BLaER1 (cell line): ENCODE results near the gene PHF14.
"Not testable (repeated sequence)": the region's sequence is repeated elsewhere in the genome, so short reads cannot be mapped to it uniquely, and the experiment has no call there.

ENCODE experiments used
- H3K27ac ChIP-seq: shearing (Covaris generic); formaldehyde crosslinking; 2 replicates; pipeline ENCODE4 v1.8.1; 2022
- H3K27me3 ChIP-seq: shearing (Covaris generic); formaldehyde crosslinking; 2 replicates; pipeline ENCODE4 v1.8.1; 2022
- H3K36me3 ChIP-seq: shearing (Covaris generic); formaldehyde crosslinking; 2 replicates; pipeline ENCODE4 v1.8.1; 2022
- H3K4me1 ChIP-seq: shearing (Covaris generic); formaldehyde crosslinking; 2 replicates; pipeline ENCODE4 v1.8.1; 2022
- H3K4me2 ChIP-seq: shearing (Covaris generic); formaldehyde crosslinking; 2 replicates; pipeline ENCODE4 v1.8.1; 2022
- H3K4me3 ChIP-seq: shearing (Covaris generic); formaldehyde crosslinking; 2 replicates; pipeline ENCODE4 v1.8.1; 2022
- H3K9ac ChIP-seq: shearing (Covaris generic); formaldehyde crosslinking; 2 replicates; pipeline ENCODE4 v1.8.1; 2022
- H3K9me3 ChIP-seq: shearing (Covaris generic); formaldehyde crosslinking; 2 replicates; pipeline ENCODE4 v1.8.1; 2022
- H4K20me1 ChIP-seq: shearing (Covaris generic); formaldehyde crosslinking; 2 replicates; pipeline ENCODE4 v1.8.1; 2022
- Cebpa-rat ChIP-seq: shearing (Covaris generic); IDR thresholded peaks from 2 replicates; pipeline ENCODE4 v1.8.1; 2022

PHF14 gene

DNA sequence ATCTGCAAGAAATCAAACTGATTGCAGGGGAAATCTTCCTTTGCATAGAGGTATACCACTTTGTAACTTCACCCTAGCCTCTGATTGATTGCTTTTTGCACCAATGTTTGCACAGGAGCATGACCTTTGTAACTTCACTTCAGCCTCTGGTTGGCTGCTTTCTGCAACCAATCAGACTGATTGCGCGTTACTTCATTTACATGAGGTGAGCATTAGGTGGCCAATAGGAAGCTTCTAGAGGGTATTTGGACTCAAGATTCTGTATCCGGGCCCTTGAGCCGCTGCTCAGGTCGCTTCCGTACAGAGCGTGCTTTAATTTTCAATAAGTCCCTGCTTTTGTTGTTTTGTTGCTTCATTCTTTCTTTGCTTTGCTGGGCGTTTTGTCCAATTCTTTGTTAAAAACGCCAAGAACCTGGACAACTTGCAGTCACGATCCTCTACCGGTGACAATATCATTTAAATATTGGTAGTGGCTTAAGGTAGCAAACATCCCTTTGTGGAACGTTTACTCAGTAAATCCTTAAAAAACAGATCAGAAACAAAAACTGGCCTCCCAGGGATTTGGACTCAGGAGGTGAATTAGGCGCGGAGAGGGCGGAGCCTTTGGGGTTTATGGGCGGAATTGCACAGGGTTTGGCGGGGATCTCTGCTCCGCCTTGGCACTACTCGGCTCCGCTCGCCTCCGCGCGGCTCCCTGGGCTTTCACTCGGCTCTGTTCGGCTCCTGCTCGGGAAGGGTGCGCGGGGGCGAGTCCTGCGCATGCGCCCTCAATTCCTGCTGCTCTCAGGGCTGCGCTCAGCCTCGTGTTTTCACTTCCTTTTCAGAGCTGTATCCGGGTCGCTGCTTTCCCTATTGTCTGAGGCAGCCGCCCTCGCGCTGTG is at the start of gene PHF14:
TSS of gene PHF14 (plus strand) at position 812 of the 881 bp plus-strand sequence. CDS start 452 bp downstream, outside the sequence.
- Histone ChIP-seq H3K9me3 (peaks cover under 1% of the 10 kb centered on the region; the same call in 1 of the 2 replicates), H3K4me1 (peaks cover 29% of the 10 kb centered on the region), H3K9ac (peak within 1 kb of the TSS; percentile 97), H4K20me1 (peaks cover under 1% of the 10 kb centered on the region; the same call in 1 of the 2 replicates), H3K27me3 (no peaks in the 10 kb centered on the region), H3K27ac (peak within 1 kb of the TSS; percentile 94), H3K36me3 (peaks cover 22% of the 10 kb centered on the region; the same call in 1 of the 2 replicates), H3K4me2 (peak within 1 kb of the TSS; percentile 87), H3K4me3 (peak within 1 kb of the TSS; percentile 83)
- TF ChIP-seq Cebpa-rat: no peak

DNA sequence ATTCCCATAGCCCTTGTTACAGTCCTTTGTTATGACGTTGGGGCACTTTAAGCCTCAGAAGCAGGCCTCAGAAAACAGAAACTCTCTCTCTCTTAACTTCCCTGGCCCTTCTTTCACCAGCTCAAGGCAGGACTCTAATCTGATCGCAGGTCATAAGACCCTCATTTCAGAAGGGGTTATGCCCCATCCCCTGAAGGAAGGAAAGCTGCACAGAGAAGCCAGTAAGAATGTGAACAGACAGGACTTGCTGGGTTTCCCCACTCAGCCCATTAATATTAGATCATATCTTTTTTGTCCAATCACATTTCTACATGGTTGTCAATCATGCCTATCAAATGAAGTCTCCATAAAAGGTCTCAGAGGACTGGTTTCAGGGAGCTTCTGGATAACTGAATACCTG is 49.3 kb upstream of the PHF14 start:
- H3K36me3 ChIP-seq: no peaks in the 10 kb centered on the region
- no peak overlapping the region for H3K9ac ChIP-seq
- no peaks in the 10 kb centered on the region for H4K20me1 ChIP-seq
- no peak overlapping the region for H3K4me2 ChIP-seq
- no peaks in the 10 kb centered on the region for H3K4me1 ChIP-seq
- H3K27me3 ChIP-seq: no peaks in the 10 kb centered on the region
- no peak overlapping the region for H3K4me3 ChIP-seq
- H3K9me3 ChIP-seq: no peaks in the 10 kb centered on the region
- no peak for TF ChIP-seq Cebpa-rat
- H3K27ac ChIP-seq: no peak overlapping the region

GRCh38 chr7:10928203-10928602 is 45.5 kb upstream of the PHF14 start:
- not testable (repeated sequence) for H3K4me3 ChIP-seq, H3K4me1 ChIP-seq, H4K20me1 ChIP-seq, H3K9ac ChIP-seq, H3K27me3 ChIP-seq, H3K4me2 ChIP-seq, H3K9me3 ChIP-seq, H3K27ac ChIP-seq
- H3K36me3 ChIP-seq: peaks cover 31% of the 10 kb centered on the region

GRCh38 chr7:10930551-10930950 is 43.1 kb upstream of the PHF14 start:
- TF ChIP-seq Cebpa-rat: no peak
- Histone ChIP-seq H3K4me1 (no peaks in the 10 kb centered on the region), H4K20me1 (peaks cover 18% of the 10 kb centered on the region), H3K4me3 (no peak overlapping the region), H3K9me3 (no peaks in the 10 kb centered on the region), H3K36me3 (peaks cover 44% of the 10 kb centered on the region), H3K27me3 (no peaks in the 10 kb centered on the region), H3K4me2 (no peak overlapping the region), H3K27ac (no peak overlapping the region), H3K9ac (no peak overlapping the region)

DNA sequence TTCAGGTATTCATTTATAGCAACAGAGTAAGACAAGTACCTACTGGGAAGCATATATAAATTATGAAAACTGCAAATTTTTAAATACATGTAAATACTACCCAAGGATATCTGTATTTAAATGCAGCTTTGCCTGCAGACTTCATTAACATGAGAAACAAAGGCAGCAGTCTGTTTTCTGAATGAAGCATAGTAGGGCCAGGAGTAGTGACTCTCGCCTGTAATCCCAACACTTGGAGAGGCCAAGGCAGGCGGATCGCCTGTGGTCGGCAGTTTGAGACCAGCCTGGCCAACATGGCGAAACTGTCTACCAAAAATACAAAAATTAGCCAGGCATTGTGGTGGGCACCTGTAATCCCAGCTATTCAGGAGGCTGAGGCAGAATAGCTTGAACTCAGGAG is 42.5 kb upstream of the PHF14 start:
- Histone ChIP-seq H3K9me3 (no peaks in the 10 kb centered on the region), H4K20me1 (peaks cover 22% of the 10 kb centered on the region), H3K9ac (no peak overlapping the region), H3K4me1 (no peaks in the 10 kb centered on the region), H3K27ac (no peak overlapping the region), H3K4me3 (no peak overlapping the region), H3K36me3 (peaks cover 50% of the 10 kb centered on the region), H3K4me2 (no peak overlapping the region), H3K27me3 (no peaks in the 10 kb centered on the region)
- no peak for TF ChIP-seq Cebpa-rat

DNA sequence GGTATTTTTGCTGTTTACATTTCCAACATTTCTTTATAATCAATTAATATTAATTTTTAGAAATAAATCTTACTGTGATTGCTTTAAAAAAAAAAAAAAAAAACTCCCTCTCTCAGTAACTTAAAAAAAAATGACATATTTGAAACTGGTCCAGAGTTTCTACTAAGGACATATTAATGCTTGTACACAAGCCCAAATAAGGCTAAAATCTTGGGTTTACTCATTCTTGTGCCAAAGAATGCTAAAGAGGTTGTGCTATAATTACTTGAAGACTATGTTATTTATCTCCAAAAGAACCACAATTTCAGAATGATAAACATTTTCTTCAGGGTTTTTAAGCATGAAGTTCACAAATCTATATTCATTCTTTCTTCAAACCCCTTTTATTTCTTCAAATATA is 39.4 kb upstream of the PHF14 start:
- no peak for TF ChIP-seq Cebpa-rat
- H3K4me2 ChIP-seq: no peak overlapping the region
- no peak overlapping the region for H3K9ac ChIP-seq
- H4K20me1 ChIP-seq: peaks cover 43% of the 10 kb centered on the region
- no peaks in the 10 kb centered on the region for H3K27me3 ChIP-seq
- H3K4me1 ChIP-seq: peaks cover 16% of the 10 kb centered on the region
- H3K9me3 ChIP-seq: no peaks in the 10 kb centered on the region
- no peak overlapping the region for H3K27ac ChIP-seq
- no peak overlapping the region for H3K4me3 ChIP-seq
- H3K36me3 ChIP-seq: peaks cover 65% of the 10 kb centered on the region

DNA sequence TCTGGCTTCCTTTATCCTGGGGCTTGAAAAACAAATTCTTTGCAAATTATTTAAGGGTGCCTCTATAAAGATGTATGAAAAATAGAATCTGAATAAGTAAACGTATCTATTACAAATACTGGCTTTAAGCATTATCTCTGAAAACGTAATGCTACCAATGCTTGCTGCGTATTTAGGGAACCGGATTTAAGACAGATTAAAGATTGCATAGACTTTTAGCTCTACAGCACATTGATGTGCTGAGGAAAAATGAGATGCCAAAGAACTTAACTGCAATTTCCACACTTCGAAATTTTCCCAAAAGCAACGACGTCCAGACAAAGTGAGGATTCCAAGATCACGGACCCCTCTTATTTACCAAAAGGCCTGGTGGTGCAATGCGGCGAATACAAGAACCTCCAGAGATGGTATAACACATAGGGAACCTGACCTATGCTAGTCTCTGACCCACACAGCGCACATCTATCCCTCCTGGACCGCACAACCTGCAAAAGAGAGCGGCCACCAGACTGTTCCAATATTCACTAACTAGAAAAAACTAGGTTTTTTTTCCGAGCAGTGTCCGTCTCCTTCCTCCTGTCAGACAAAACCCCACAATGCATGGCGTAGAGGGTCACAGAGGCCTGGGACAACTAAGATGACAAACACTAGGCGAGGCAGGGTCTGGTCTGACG is 34.3 kb upstream of the PHF14 start:
- Histone ChIP-seq H3K4me2 (peak overlapping the region; percentile 84), H3K27me3 (no peaks in the 10 kb centered on the region), H3K4me3 (peak overlapping the region; percentile 89), H3K4me1 (peaks cover 35% of the 10 kb centered on the region), H3K9ac (peak overlapping the region; percentile 98), H4K20me1 (peaks cover 36% of the 10 kb centered on the region), H3K36me3 (peaks cover 29% of the 10 kb centered on the region), H3K27ac (peak overlapping the region; percentile 99), H3K9me3 (no peaks in the 10 kb centered on the region)
- no peak for TF ChIP-seq Cebpa-rat

DNA sequence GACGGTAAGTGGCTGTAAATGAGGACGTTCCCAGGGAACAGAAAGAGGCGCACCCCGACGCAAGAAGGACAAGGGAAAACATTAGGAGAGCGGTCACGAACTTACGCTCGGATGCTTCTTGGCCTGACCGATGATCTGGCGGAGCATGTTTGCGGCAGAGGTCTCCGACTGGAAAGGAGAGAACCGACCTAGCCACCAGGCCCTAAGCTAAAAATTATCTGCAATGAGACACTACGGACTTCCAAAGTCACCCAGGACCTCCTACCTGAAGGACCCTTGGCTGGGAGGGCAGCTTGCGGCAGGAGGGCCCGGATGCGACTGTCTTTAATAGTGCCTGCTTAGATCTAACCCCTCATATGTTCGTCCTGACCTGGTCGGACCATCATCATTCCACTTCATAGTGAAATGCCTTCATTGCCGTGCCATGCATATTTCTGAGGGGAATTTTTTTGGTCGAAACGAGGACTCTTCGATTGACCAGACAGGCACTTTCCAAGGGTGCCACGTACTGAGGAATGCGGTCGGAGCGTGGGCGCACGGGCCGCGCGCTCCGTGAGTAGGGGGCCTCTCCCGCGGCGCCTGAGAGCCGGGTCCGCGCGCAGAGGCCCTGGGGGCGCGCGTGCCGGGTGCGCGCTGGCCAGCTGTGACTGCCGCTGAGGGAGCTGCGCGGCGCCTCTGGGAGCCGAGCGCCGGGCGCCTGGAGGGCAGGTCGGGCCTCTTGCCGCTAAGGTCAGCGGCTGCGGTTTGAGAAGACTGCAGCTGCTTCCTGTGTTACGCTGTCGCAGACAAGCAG is 33.6 kb upstream of the PHF14 start:
- Histone ChIP-seq H3K4me2 (peak overlapping the region; percentile 84), H3K27ac (peak overlapping the region; percentile 99), H3K9ac (peak overlapping the region; percentile 98), H3K4me1 (peaks cover 35% of the 10 kb centered on the region), H3K9me3 (no peaks in the 10 kb centered on the region), H3K4me3 (peak overlapping the region; percentile 89), H4K20me1 (peaks cover 31% of the 10 kb centered on the region), H3K27me3 (no peaks in the 10 kb centered on the region), H3K36me3 (peaks cover 26% of the 10 kb centered on the region)
- TF ChIP-seq Cebpa-rat: no peak

DNA sequence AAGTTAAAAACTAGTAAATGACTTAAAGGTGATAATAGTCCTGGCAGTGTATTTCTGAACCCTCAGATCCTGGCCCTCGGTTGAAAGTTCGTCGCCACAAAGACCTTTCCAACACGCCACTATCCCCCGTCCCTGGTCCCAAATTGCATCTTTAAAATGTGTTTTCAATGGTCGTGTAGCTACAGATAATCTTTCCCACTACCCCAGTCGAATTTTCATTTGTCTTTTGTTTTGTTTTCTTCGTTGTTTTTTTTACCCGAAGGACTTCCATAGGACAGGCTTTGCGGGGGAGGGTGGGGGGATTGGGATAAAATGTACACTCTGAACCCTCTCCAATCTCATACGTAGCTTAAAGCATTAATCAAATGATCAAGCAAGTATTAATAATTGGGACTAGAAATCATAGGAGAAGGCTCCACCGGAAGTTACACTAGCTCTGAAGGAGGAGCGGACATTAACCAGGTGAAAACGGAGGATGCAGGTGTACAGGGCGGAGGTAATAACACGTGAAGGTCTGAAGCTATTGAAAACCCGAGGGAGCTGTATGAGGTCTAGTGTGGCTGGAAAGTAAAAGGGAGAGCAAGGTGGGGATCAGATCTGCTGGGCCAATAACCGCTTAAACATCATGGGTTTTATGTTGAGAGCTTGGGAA is 32.8 kb upstream of the PHF14 start:
- no peaks in the 10 kb centered on the region for H3K9me3 ChIP-seq
- no peaks in the 10 kb centered on the region for H3K27me3 ChIP-seq
- H3K4me3 ChIP-seq: peak overlapping the region; percentile 89
- peaks cover 35% of the 10 kb centered on the region for H3K4me1 ChIP-seq
- peak overlapping the region; percentile 98 for H3K9ac ChIP-seq
- H3K27ac ChIP-seq: peak overlapping the region; percentile 99
- peaks cover 18% of the 10 kb centered on the region for H3K36me3 ChIP-seq
- H3K4me2 ChIP-seq: peak overlapping the region; percentile 84
- TF ChIP-seq Cebpa-rat: no peak
- H4K20me1 ChIP-seq: peaks cover 24% of the 10 kb centered on the region; the same call in 1 of the 2 replicates
